GM18870 (cell line): ENCODE measurements around the gene ZNF575.

Experiments used
- ATAC-seq: cut with Tn5 transposase; IDR thresholded peaks from one replicate; pipeline ENCODE4 v1.9.1; 2021; ENCODE audit warnings: moderate library complexity; ENCODE audit not compliant: unreplicated experiment

Gene ZNF575

DNA sequence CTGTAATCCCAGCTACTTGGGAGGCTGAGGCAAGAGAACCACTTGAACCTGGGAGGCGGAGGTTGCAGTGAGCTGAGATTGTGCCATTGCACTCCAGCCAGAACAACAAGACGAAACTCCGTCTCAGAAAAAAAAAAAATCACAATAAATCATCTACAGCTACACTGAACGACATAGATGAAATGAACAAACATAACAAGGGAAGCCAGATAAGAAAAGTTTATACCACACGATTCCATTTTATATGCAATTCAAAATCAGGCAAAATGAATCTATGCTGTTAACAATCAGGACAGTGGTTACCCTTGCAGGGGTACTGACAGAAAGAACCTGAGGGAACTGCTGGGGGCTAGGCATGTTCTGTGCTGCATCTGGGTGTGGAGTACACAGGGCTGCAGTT lies 36.7 kb downstream of the ZNF575 start:
- ATAC-seq, result no peak

DNA sequence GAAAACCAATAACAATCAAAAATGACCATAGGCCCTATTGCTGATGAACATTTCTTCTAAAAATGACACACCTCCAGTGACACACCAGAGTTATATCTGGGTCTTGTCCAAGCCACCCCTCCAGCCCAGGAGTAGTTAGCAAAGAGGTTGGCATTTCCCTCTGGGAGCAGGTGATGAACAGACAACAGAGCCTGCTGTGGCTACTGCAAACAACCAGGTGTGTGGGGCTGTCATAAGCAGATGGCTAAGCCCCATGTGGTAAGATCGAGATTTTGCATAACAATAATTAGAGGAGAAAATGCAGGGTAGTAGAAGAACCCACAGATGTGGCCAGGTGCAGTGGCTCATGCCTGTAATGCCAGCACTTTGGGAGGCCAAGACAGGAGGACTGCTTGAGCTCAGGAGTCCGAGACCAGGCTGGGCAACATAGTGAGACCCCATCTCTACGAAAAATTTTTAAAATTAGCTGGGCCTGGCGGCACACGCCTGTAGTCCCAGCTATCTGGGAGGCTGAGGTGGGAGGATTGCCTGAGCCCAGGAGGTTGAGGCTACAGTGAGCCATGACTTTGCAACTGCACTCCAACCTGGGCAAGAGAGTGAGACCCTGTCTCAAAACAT lies 37.3 kb downstream of the ZNF575 start:
- ATAC-seq, result no peak

DNA sequence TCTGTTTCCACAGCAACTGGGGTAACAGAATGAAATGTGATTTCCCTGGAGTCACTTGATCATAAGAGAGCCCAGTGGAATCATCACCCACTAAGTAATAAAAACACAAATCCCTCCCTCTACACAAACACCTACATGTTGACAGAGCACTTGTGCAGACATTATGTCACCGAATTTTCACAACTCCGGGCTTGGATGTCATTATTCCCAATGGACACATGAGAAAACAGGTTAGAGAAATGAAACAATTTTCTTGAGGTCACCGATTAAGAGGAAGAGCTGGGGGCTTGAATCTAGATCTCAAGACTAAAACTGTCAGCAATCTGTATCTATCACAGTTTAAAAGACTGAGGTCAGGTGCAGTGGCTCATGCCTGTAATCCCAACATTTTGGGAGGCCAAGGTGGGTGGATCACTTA lies 39.2 kb downstream of the ZNF575 start:
- no peak for ATAC-seq

DNA sequence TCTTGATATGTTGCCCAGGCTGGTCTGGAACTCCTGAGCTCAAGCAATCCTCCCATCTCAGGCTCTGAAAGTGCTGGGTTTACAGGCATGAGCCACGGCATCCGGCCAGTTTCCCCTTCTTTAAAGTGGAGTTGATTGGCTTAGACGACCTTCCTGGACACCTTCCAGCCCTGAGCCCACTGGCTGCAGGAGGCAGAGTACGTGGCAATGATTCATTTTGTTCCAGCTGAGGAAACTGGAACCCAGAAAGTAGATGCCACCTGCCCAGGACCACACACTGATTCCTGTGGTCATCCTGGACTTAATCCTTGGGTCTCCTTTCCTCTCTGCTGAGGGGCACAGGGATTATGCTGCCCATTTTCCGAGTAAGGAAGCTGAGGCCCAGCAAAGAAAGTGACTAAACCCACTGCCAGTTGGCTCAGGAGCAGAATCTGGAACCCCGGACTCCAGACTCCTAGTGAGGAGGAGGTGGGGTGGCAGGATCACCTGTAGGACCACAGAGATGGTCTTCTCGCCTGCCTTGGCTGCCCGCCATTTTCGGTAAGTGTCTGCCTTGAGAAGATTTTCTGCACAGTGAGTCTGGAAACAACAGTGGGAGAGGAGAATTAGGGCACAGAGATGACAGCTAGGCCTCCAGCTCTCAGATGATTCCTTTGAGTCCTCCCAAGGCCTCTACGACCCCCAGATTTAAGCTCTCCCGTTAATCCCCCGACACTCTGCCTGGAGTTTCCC lies 41.6 kb downstream of the ZNF575 start:
- ATAC-seq, result no peak

DNA sequence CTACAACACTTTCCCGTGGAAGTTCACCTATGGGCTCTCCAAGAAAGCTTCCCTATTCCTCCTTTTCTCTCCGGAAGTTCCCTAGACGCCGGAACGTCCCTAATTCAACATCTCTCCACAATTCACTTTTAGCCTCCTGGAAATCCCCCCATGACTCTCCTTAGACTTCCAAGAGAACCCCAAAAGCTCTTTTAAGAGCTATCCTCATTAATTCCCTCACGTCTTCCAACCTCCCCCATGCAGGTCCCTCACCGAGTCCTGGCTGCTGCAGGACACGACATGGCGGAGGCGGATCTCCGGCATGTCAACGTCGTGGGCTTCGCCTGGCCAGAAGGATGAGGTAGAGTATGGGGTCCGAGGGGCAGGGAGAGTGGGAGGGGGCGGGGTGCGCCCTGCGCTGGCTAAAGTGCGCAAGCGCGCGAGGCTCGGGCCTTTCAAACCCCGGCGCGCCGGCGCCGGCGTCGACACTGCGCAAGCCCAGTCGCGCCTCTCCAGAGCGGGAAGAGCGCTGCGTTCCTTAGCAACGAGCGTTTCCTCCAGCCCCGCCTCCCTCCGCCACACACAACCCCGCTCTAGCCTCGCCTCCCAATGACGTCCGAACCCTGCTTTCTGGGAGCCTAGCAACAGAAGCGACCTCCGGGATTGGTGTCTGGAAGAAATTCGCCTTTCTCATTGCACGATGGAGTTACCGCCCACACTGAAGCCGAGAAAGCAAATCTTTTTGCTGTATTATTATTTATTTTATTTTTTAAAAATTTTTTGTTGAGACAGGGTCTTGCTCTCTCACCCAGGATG lies 42.4 kb downstream of the ZNF575 start, which contains the start of the genes PINLYP and XRCC1:
Gene PINLYP, plus strand, starts transcription at position 646 of the 795 bp plus-strand sequence. CDS start 1,391 bp downstream, outside the sequence.
Gene XRCC1, minus strand, starts transcription at position 372 of the 795 bp plus-strand sequence. Its CDS starts 69 bp downstream, at position 303.
- peak; percentile 73 for ATAC-seq

DNA sequence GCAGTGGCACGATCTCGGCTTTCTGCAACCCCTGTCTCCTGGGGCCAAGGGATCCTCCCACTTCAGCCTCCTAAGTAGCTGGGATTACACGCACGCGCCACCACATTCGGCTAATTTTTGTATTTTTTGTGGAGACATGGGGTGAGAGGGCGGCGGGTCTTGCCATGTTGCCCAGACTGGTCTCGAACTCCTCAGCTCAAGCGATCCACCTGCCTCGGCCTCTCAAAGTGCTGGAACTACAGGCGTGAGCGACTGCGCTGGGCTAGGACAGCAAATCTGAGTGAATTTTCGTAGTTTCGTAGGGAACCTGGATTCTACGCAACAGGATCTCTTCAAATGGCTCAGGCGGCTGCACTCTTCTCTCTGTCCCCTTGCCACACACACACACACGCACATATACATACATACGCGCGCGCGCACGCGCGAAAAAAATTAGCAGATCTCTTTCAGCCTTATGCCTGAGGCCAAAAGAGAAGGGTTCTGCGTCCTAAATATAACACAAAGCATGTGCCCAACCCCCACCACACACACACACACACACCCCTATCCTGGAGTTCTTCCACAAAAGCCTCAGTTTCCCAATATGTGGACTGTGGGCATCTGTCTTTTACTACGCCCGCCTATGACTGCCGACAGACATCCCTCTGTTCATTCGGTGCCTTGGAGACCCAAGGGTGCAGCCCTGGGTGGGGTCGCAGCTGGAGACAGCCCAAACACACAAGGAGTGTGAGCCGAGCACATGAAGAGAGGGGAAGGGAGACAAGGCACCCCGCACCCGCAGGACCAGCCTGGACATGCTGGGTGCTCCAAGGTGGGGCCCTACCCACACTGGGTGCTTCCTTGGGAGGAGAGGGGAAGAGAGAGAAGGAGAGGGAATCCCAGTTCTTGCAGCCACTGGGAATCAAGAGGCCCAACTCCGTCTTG lies 43.2 kb downstream of the ZNF575 start:
- no peak for ATAC-seq

DNA sequence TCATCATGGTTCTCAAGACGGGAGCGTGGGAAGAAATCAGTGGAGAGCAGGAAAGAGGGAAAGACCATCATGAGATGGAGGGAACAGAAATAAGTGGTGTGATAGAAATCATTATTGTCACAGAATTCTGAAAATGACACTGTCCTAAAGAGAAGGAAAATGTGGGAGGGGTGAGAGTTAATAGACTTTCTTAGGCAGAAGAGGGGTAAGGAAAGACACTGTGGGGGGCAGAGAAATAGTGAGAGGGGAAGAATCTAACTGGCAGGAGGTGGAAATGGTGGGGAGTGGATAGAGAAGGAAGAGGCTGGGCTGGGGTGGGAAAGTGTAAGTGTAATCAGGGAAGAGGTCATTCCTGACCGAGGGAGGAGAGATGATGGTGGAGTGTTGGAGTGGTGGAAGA lies 45.8 kb downstream of the ZNF575 start:
- ATAC-seq, result no peak

DNA sequence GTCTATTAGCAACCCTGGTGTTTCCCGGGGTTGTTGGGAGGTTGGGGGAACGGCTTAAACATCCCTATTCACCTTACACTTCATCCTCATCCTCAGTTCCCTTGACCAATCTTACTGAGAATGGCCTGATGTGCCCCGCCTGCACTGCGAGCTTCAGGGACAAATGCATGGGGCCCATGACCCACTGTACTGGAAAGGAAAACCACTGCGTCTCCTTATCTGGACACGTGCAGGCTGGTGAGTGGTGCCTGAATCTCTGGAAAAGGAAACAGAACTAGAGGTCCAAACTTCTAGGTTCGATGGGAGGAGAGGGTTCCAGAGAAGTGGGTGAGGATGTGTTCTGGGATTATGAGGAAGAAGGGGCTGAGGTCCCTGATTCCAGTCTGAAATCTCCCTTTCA lies 48.5 kb downstream of the ZNF575 start:
- ATAC-seq, result no peak

DNA sequence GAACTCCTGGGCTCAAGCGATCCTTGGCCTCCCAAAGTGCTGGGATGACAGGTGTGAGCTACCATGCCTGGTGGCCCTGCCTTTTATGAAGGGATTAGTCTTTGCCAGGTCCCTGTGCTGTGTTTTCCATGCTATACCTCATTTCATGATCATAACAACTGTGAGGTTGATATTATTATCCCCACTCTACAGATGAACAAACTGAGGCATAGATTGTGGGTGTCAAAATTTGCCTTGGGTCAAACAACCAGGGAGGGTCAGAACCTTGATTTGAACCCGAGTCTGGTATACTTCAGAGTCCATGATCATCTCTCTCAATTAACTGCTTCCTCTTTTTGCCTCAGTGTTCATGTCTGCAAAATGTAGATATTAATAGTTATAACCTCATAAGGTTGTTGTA lies 49.5 kb downstream of the ZNF575 start:
- no peak for ATAC-seq

DNA sequence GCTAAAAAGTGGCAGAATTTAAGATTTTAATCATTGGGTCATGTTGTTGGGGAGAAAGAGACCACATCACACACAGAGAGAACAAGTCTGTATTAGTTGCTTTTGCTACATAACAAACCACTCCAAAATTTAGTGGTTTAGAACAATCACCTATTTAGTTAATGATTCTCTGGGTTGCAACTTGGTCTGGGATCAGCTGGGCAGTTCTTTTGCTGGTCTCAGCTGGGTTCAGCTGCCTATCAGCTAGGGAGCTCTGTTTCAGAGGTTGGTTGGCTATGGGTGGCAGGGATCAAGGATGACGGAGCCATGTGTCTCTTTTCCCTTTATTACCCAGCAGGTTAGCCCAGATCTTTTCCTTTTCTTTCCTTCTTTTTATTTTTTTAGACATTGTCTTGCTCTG lies 51.5 kb downstream of the ZNF575 start:
- no peak for ATAC-seq
